Lower lobe of right lung (tissue), 2 donors: ENCODE data around the gene FLAD1. TPM values are rescaled to one million over a fixed set of nuclear protein-coding genes. Genes with fewer than 3 reads are reported as not detected.
A peak's percentile ranks its signal among the peaks of the same experiment; 100 is the strongest.

Source experiments
- ATAC-seq, 2 donors: fragments of 200-7000 bp; cut with Tn5 transposase; one replicate each; pipeline ENCODE4 v1.9.1; 2020 to 2022; ENCODE audit warnings: mild to moderate bottlenecking in 2 of 2, moderate library complexity in 2 of 2
- DNase-seq: peaks from one replicate; pipeline ENCODE4 v3.0.0-alpha.2; 2020
- H3K27ac ChIP-seq: fragments of 200-600 bp; one replicate; pipeline ENCODE4 v1.8.0; 2022
- H3K27me3 ChIP-seq: fragments of 200-600 bp; one replicate; pipeline ENCODE4 v1.8.0; 2022; ENCODE audit warnings: low read depth
- H3K36me3 ChIP-seq: fragments of 200-600 bp; one replicate; pipeline ENCODE4 v1.8.0; 2022; ENCODE audit warnings: mild to moderate bottlenecking
- H3K4me1 ChIP-seq: fragments of 200-600 bp; one replicate; pipeline ENCODE4 v1.8.0; 2022
- H3K4me3 ChIP-seq: fragments of 200-600 bp; one replicate; pipeline ENCODE4 v1.8.0; 2022; ENCODE audit warnings: mild to moderate bottlenecking
- H3K9me3 ChIP-seq: fragments of 200-600 bp; one replicate; pipeline ENCODE4 v1.8.0; 2022
- intact Hi-C: fragments of 100-400 bp; cut with DNase I; formaldehyde crosslinking; loops from one replicate; pipeline ENCODE4 v1.11.0; 2022
- total RNA-seq: library from RNA; stranded (reverse); fragmentation: NEBNext Ultra II Directional; extraction: Animal tissue kit (Norgen Biotek cat#: 25700); gene quantifications from one replicate; pipeline ENCODE4 v1.2.1, GENCODE V29; 2021
- TF ChIP-seq, protein P1 (sequence below): fragments of 200-600 bp; IDR thresholded peaks from one replicate; pipeline ENCODE4 v1.8.0; 2022; ENCODE audit warnings: antibody characterized with exemption, mild to moderate bottlenecking
- donor health status: DM: no; HTN: yes; CAD: no; lungs with severe emphysema.

The FLAD1 gene
- total RNA-seq, 1 donor from 2014 or later = 31.9 TPM

DNA sequence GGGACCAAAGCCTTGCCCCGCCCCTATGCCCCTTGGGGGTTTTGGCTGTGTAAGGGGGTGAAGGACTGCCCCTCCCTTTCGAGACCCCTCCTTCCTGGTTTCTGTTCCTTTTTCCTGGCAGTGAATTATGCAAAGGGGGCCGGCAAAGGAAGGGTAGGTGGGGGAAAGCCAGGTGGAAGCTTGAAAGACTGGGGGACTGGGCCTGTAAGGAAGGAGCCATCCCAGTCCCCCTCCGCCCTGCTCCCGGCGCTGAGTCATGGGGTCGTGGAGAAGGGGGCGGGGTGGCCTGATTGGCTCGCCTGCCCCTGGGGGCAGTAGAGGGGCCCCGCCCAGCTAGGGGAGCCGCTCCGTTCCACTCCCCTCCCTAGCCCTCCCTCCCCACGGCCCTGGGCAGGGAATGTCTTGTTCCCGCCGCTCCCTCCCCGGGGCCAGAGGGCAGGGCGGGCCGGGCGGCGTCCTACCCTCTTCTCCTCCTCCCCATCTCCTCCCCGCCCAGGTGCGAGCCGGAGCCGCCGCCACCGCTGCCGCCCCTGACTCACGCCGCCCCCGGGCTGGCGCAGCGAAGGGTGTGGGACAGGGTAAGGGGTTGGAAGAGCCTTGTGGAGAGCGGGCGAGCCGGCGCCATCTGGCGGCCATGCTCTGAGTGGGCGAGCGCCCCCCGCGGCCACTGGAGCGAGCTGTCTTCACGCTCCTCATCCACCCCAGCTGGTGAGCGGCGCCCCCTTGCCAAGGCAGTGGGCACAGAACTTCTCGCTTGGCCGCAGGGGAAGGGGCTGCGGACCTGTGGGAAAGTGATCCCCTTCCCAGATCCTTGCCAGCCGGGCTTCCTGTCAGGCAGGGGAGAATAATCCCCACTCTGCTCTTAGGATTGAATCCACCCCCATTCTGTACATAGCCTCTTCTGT lies 34.1 kb downstream of the FLAD1 start:
- H3K4me3 ChIP-seq = peak overlapping the region; percentile 52
- H3K36me3 ChIP-seq = peaks cover 34% of the 10 kb centered on the region
- intact Hi-C loops = no loop called here
- TF ChIP-seq, protein P1, sequence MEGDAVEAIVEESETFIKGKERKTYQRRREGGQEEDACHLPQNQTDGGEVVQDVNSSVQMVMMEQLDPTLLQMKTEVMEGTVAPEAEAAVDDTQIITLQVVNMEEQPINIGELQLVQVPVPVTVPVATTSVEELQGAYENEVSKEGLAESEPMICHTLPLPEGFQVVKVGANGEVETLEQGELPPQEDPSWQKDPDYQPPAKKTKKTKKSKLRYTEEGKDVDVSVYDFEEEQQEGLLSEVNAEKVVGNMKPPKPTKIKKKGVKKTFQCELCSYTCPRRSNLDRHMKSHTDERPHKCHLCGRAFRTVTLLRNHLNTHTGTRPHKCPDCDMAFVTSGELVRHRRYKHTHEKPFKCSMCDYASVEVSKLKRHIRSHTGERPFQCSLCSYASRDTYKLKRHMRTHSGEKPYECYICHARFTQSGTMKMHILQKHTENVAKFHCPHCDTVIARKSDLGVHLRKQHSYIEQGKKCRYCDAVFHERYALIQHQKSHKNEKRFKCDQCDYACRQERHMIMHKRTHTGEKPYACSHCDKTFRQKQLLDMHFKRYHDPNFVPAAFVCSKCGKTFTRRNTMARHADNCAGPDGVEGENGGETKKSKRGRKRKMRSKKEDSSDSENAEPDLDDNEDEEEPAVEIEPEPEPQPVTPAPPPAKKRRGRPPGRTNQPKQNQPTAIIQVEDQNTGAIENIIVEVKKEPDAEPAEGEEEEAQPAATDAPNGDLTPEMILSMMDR = peak; percentile 99
- peak; percentile 94 for ATAC-seq
- peak overlapping the region; percentile 85 for H3K27ac ChIP-seq
- DNase-seq = peak; percentile 92
- H3K9me3 ChIP-seq = no peaks in the 10 kb centered on the region
- H3K4me1 ChIP-seq = peaks cover 62% of the 10 kb centered on the region
- no peaks in the 10 kb centered on the region for H3K27me3 ChIP-seq

DNA sequence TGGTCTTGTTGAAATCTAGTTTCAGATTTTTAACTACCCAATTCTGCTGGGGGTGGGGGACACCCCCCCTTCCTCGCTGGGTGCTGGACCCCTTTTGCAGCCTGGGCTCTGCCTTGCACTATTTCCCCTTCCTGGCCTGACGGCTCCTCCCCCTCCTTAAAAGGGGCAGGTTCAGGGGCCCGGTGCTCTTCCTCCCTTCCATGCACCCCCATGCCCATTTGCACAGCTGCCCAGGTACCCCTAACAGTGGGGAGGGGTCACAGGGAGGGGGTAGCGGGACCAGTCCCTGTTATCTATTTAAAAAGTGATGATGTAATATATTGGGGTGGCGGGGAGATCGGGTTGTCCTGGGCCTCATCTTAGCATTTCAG lies 34.8 kb downstream of the FLAD1 start:
- H3K36me3 ChIP-seq = peaks cover 34% of the 10 kb centered on the region
- peak overlapping the region; percentile 85 for H3K27ac ChIP-seq
- intact Hi-C loops = no loop called here
- no peaks in the 10 kb centered on the region for H3K27me3 ChIP-seq
- peak overlapping the region; percentile 52 for H3K4me3 ChIP-seq
- TF ChIP-seq, protein P1 = no peak
- no peaks in the 10 kb centered on the region for H3K9me3 ChIP-seq
- no peak for DNase-seq
- H3K4me1 ChIP-seq = peaks cover 56% of the 10 kb centered on the region
- peak; percentile 0 for ATAC-seq

- TF ChIP-seq, protein P1 = no peak
- no peak for DNase-seq
- Histone ChIP-seq H3K4me1 (peaks cover 49% of the 10 kb centered on the region), H3K27me3 (no peaks in the 10 kb centered on the region), H3K27ac (no peak overlapping the region), H3K4me3 (no peak overlapping the region), H3K9me3 (no peaks in the 10 kb centered on the region), H3K36me3 (peaks cover 29% of the 10 kb centered on the region)
- intact Hi-C loops = no loop called here
- no peak for ATAC-seq
These were observed 35.6 kb downstream of the FLAD1 start for GRCh38 chr1:155018617-155019348.

DNA sequence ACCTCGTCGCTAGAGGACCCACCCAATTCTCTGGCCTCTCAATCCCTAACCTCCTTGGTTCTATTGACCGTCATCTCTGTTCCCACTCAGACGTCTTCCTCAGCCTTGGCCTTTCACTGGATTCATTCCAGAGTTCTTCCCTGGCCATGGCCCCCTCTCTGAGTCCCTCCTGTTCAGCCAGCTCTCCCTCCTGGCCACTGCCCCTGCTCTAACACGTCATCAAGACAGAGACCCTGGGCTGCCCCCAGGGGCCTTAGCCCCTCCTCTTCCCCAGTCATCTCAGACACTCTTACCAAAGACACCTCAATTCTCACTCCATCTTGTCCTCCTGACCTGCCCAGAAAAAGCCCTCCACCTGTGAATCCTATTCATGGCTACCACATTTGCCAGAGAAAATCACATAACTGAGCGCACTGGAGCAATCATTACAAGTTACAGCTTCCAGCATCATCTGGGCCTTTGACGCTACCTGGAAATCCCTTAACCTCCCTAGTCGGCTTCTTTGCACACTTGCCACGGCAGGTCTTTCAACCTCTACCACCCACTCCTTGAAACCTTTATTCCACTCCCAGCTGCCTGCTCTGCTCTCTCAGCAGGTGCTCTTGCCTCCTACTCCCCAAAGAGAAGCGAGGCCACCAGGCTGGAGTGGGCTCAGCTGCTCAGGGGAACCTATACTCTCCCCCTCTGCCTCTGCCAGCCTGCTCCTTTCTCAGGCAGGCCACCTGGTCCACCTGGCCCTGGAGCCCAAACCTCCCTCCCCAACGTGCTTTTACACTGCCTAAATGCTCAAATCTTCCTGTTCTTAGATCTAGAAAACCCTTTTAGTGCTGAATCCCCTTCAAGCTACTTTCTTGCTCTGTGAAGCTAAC lies 36.5 kb downstream of the FLAD1 start:
- DNase-seq (no peak), ATAC-seq (no peak)
- no peaks in the 10 kb centered on the region for H3K9me3 ChIP-seq
- no peak overlapping the region for H3K4me3 ChIP-seq
- intact Hi-C loops = no loop called here
- H3K36me3 ChIP-seq = peaks cover 22% of the 10 kb centered on the region
- H3K4me1 ChIP-seq = peaks cover 42% of the 10 kb centered on the region
- TF ChIP-seq, protein P1 = no peak
- H3K27ac ChIP-seq = no peak overlapping the region
- H3K27me3 ChIP-seq = no peaks in the 10 kb centered on the region
